Ammon's horn (tissue), 1 donor: ENCODE results near the gene ZNF57.
"Not testable (repeated sequence)": the region's sequence is repeated elsewhere in the genome, so short reads cannot be mapped to it uniquely, and the experiment has no call there.

ENCODE experiments used
- DNase-seq: peaks from one replicate; pipeline ENCODE4 v3.0.0-alpha.2; 2016; ENCODE audit warnings: low spot score

ZNF57 gene

DNA sequence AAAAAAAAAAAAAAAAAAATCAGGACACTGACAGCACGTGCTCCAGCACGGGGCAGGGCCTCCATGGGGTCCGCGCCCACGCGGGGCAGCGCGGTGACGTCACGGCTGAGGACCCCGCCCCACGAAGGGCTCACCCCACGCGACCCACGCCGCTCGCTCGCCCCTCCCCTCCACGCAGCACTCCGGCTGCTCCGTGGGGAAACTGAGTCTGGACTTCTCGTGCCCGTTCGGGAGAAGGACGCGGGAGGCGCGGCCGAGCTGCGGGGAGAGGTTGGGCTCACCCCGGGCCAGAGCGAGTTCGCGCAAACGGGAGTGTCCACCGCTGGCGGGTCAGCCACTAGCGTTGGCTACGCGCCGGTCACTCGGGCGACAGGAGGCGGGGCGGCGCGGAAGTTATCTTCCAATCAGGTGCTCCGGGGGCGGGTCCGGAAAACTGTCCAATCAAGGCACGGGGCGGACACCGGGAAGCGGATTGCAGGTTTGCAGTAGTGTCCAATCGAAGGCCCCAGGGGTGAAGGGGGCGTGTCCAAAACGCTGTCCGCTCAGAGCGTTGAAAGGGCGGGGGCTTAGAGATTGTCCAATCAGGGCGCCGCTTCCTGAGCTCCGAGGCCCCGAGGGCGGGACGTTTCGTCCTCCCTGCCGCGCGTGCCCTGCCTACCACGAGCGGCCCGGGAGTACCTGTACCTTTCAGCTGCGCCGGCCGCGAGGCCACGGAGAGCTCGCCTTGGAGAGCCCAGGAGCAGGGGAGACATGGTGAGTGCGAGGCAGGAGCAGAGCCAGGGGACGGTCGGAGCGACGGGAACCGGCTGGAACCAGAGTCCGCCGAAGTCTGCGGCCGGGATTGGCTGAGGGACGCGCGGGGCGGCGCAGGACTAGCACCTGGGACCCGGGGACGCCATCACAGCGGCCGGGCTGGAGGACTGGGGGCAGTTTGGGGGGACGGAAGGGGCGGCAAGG lies at the start of gene ZNF57:
TSS of gene ZNF57 (plus strand) at position 633 of the 957 bp plus-strand sequence. CDS start at position 751, 118 bp downstream.
- DNase-seq, result peak; percentile 100

- DNase-seq, result no peak
Measured at GRCh38 chr19:2852598-2852997, 48.1 kb upstream of the ZNF57 start.

GRCh38 chr19:2853015-2853606 lies 47.6 kb upstream of the ZNF57 start:
- no peak for DNase-seq

DNA sequence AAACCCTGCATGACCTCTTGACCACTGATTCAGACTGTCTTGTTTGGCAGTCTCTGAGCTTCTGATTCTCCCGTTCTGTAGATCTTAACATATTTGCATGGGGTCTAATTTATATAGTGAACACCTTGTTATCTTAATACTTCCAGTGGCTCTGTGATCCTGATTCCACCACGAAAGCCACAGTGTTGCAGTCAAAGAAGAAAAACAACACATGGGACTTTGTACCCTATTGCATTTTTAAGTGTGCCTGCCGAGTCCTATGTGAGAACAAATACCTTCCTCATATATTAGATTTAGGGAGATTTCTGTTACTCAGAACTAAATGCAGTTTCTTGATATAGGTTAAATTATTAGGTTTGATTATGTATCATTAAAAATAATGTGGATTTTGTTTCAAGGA lies 45.9 kb upstream of the ZNF57 start:
- no peak for DNase-seq

- no peak for DNase-seq
Measured at GRCh38 chr19:2856457-2857050, 44.2 kb upstream of the ZNF57 start.

DNA sequence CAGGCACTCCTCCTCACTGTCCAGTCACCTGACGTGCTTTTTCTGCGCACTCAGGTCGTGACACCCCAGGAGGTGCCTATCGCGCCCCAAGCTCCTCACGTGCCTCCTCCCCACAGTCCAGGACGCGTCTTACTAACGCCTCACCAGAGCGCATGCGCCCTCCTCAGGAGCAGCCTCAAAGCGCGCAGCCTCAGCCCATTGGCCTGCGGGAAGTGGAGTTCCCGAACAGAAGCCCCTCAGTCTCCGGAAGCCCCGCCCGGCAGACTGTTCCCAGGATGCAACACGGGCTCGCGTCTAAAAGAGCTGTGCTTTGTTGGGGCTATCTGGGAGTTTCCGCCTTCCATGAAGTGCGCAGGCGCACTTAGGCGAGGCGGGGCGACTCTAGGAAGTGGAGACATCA lies 41.9 kb upstream of the ZNF57 start:
- no peak for DNase-seq

GRCh38 chr19:2863816-2864215 lies 36.9 kb upstream of the ZNF57 start:
- DNase-seq, result no peak

- DNase-seq, result no peak
Measured at GRCh38 chr19:2865334-2866100, 35.2 kb upstream of the ZNF57 start.

DNA sequence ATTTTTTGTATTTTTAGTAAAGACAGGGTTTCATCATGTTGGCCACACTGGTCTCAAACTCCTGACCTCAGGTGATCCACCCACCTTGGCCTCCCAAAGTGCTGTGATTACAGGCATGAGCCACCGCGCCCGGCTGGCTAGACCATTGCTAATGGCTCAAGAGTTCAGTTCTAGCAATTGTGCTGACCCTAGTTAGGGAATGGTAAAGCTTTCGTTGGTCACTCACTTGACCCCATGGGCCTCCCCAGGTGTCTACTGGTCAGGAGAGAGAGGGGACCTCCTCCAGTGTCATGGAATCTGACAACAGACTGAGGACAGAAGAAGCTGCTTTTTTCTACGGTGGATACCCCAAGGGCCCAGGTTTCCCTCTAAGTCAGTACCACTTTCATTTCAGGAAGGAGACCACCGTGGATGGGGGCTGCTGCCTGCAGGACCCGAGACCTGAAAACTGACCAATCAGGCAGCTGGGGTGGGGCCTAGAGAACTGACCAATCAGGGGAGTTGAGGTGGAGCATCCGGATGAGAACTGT lies 34.2 kb upstream of the ZNF57 start:
- DNase-seq, result no peak

DNA sequence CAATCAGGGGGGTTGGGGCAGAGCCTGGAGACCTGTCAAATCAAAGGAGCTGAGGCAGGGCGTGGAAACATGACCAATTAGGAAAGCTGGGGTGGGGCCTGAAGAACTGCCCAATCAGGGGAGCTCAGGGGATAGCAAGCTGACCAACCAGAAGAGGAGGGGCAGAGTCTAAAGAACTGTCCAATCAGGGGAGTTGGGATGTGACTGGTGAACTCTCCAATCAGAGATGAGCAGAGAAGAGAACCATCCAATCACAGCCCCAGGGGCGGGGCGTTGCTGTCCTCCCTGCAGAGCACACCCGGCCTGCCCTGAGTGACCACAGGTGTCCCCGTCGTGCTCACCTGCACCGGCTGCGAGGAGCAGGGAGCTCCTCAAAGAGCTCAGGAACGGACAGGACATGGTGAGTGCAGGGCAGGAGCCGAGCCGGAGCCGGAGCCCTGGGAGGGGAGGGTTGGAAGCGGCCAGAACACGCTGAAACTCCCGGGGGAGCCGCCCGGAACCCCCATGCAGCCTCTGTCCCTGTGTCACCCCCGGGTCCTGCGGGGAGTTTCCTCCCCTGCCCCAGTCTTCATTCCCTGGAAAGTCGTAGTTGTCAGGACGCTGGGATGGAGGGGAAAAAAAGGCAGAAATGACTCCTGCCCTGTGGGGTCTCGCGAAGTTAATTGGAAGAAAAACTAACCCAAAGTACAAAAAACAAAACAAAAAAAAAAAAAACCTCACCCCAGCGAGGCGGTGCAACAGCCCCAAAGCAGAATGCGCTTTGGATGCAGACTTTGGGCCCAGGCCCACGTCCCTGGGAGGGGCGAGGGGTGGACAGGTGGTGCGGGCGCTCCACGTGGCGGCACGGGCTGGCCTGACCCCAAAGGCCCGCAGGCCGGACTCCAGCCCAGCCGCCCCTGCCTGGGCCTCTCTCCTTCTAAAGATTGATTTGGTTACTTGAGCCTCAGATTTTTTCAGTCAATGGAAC lies 33.4 kb upstream of the ZNF57 start, which contains the start of gene ZNF556:
TSS of gene ZNF556 (plus strand) at position 311 of the 967 bp plus-strand sequence. CDS start at position 398, 87 bp downstream.
- peak; percentile 53 for DNase-seq

DNA sequence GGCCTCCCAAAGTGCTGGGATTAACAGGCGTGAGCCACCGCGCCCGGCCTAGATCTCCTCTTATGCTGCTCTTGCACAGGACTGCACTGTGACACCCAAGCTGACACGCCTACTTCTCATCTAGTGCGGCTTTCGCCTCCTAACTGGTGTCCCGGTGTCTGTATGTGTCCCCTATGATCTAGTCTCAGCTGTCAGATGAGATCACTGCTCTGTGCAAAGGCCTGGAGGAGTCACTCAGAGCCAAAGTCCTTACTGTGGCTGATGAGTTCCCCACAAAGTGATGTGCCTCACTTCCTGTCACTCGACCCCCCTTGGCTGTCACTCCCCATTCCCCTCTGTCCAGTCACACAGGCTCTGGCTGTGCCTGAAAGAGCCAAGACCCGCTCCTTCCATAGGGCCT lies 31.1 kb upstream of the ZNF57 start:
- no peak for DNase-seq

DNA sequence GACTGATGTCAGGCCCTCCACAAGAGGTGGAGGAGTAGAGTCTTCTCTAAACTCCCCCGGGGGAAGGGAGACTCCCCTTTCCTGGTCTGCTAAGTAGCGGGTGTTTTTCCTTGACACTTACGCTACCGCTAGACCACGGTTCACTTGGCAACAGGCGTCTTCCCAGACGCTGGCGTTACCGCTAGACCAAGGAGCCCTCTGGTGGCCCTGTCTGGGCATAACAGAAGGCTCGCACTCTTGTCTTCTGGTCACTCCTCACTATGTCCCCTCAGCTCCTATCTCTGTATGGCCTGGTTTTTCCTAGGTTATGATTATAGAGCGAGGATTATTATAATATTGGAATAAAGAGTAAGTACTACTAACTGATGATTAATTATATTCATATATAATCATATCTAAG lies 28.6 kb upstream of the ZNF57 start:
- DNase-seq, result not testable (repeated sequence)

DNA sequence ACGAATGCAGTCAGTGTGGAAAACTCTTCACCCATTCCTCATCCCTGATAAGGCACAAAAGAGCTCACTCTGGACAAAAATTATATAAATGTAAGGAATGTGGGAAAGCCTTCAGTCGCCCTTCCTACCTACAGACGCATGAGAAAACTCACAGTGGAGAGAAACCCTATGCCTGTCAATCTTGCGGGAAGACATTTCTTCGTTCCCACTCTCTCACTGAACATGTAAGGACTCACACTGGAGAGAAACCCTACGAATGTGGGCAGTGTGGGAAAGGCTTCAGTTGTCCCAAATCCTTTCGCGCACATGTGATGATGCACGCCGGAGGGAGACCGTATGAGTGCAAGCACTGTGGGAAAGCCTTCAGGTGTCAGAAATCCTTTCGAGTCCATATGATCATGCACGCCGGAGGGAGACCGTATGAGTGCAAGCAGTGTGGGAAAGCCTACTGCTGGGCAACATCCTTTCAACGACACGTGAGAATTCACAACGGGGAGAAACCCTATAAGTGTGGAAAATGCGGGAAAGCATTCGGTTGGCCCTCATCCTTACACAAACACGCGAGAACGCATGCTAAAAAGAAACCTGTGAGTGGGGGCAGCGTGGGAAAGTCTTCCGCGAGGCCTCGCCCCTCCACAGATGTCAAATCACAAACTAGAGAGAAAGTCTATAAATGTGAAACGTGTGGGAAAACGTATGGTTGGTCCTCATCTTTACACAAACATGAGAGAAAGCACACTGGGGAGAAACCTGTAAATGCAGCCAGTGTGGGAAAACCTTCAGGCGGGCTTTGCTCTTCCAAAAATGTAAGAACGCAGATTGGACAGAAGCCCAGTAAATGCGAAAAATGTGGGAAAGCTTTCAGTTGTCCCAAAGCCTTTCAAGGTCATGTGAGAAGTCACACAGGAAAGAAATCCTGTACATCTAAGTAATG lies 23.1 kb upstream of the ZNF57 start:
- no peak for DNase-seq

DNA sequence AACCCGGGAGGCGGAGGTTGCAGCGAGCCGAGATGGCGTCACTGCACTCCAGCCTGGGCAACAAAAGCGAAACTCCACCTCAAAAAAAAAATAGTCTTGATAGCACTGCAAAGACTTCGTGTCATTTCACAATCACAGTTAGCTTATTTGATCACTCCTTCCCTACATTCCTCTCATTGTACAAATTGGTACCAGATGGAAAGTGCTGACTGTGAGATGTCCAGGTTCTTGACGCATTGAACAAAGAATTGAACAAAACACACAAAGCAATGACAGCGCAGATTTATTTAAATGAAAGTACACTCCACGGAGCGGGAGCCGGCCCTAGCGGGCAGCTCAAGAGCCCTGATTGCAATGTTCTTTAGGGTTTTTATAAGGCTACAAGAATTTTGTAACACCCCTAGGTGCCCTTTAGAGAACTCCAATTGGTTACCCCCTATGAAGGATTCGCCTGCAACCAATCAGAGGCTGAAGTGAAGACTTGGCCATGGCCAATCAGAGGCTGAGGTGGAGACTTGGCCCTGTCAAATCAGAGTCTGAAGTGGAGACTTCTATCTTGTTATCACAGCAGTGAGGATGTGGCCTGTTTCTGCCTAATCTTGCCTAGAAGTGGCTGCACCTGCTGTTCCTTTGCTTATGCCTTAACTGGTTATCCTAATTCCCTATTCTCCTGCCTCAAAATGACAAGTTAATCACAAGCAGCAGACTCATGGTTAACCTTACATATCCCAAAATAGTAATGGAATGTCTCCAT lies 16.9 kb upstream of the ZNF57 start:
- no peak for DNase-seq

- no peak for DNase-seq
Measured at GRCh38 chr19:2885736-2886135, 15.0 kb upstream of the ZNF57 start.

DNA sequence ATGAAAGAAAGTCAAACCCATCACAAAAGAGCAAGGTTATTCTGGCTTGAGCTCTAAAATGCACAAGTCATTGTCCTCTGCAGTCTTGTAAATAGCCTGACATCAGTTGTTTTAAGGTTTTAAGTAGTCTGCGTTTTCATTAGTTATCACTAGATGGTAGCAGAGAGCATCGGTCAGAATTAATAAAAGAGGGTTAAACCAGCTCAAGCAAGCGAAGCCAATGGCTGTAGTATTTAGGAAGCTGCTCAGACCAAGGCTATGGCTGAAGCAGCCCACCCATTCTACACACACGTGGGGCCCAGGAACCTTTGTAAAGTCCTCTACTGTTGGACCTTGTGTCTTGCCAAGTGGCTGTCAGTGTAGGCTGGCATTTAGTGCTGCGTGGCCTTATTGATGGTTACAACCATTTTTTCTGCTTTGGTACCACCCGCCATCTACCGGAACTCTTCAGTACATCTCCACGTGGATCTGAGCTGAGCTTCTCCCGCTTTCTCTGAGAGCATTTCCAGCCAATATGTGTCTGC lies 13.3 kb upstream of the ZNF57 start:
- DNase-seq, result peak; percentile 81

DNA sequence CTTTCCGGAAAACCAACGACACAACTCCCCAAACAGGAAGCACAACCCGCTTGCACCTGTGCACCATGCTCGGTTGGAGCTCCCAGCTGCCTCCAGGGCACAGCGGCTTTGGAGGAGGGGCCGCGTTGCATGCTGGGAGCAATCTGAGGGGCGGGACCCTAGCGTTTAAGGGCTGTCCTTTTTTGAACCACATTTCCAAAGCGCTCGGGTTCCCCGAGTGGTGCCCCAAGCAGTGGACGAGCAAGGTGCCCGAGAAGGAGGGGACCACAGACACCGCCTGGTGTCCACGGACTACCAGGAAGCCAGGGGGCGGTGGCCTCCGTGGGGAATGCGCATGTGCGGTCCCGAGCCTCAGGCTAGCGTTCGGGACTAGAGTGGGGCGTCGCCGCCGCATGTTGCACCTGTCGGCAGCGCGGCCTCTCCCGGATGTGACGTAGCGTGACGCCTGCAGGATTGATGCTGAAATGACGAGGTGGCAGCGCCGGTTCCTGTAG lies 11.9 kb upstream of the ZNF57 start:
- no peak for DNase-seq

DNA sequence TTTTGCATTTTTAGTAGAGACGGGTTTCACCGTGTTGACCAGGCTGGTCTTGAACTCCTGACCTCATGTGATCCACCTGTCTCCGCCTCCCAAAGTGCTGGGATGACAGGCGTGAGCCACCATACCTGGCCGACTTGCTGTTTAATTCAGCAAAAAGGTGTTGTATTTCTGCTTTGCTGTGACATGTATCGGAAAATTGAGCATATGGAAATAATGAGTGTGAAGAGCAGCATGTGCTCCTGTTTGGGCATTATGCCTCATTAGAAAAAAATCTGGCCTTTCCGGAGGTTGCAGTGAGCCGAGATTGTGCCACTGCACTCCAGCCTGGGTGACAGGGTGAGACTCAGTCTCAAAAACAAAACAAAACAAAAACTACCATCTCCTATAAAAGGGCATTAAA lies 10.2 kb upstream of the ZNF57 start:
- DNase-seq, result not testable (repeated sequence)
